Esophagus squamous epithelium (tissue), 4 donors: ENCODE data around the gene GLG1.

Experiments
- POLR2A ChIP-seq, 4 donors: fragments of 450-650 bp; IDR thresholded peaks; one replicate each; pipeline ENCODE4 v1.6.1; 2017; ENCODE audit warnings: antibody characterized with exemption in 4 of 4, mild to moderate bottlenecking in 4 of 4, moderate library complexity in 3 of 4
- TF ChIP-seq, protein P1 (sequence below), 6 experiments: fragments of 450-650 bp in 4 of 6; fragments of 200-600 bp in 2 of 6; sonication (generic) in 2 of 6; IDR thresholded peaks; one replicate each; pipeline ENCODE4 v1.5.1; 2016 to 2019; ENCODE audit warnings: antibody characterized with exemption in 6 of 6, mild to moderate bottlenecking in 4 of 6, moderate library complexity in 4 of 6

DNA sequence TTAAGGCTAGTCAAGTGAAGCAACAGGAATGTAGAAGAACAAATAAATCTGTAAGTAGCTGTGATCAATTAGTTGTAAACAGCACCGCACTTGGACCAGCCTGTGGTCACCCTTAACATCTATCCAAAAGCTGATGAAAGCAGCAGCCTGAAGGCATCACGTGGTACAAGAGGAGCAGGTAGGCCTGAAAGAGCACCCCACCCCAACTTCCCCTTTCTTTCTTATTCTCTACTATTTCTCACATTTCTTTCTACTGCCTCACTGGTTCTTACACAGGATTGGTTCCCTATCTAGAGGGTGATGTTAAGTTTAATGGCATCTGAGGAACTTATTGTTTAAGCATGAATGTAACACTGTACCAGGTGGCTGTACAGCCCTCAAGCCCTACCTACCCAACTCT lies 143.0 kb downstream of the GLG1 start:
- TF ChIP-seq, protein P1, sequence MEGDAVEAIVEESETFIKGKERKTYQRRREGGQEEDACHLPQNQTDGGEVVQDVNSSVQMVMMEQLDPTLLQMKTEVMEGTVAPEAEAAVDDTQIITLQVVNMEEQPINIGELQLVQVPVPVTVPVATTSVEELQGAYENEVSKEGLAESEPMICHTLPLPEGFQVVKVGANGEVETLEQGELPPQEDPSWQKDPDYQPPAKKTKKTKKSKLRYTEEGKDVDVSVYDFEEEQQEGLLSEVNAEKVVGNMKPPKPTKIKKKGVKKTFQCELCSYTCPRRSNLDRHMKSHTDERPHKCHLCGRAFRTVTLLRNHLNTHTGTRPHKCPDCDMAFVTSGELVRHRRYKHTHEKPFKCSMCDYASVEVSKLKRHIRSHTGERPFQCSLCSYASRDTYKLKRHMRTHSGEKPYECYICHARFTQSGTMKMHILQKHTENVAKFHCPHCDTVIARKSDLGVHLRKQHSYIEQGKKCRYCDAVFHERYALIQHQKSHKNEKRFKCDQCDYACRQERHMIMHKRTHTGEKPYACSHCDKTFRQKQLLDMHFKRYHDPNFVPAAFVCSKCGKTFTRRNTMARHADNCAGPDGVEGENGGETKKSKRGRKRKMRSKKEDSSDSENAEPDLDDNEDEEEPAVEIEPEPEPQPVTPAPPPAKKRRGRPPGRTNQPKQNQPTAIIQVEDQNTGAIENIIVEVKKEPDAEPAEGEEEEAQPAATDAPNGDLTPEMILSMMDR (IDR thresholded peaks at IDR 0.05), result no peak
- no peak for TF ChIP-seq POLR2A (IDR thresholded peaks at IDR 0.05)
